Measurements from ENCODE around the gene EDN2.

- TF ChIP-seq EZH2 (IDR thresholded peaks at IDR 0.05; ENCODE audit: insufficient read depth, poor library complexity, severe bottlenecking) (no peak), EZH2phosphoT487 (IDR thresholded peaks at IDR 0.05; ENCODE audit: insufficient read depth, low read depth) (no peak)
Observed at GRCh38 chr1:41475346-41475745, 9.1 kb downstream of the EDN2 start.
